SU-DHL-6 (cell line): ENCODE results near the gene RGS11.

Source experiments
- CTCF ChIP-seq: fragments of 200-600 bp; sonication (generic); IDR thresholded peaks from one replicate; pipeline ENCODE4 v1.5.1; 2017; ENCODE audit warnings: antibody characterized with exemption, mild to moderate bottlenecking, low read length, moderate library complexity; ENCODE audit not compliant: insufficient read depth, poor library complexity, severe bottlenecking
- EZH2phosphoT487 ChIP-seq: fragments of 200-600 bp; sonication (generic), shearing (Covaris generic); conservative IDR thresholded peaks from 2 replicates; pipeline ENCODE4 v1.6.1; 2018; ENCODE audit warnings: mild to moderate bottlenecking, antibody characterized with exemption, low read length, moderate library complexity, mixed read lengths

GRCh38 chr16:290015-290680 lies 14.4 kb upstream of the RGS11 start:
- TF ChIP-seq CTCF (no peak), EZH2phosphoT487 (no peak)
